ENCODE results near the gene DHX32.

DNA sequence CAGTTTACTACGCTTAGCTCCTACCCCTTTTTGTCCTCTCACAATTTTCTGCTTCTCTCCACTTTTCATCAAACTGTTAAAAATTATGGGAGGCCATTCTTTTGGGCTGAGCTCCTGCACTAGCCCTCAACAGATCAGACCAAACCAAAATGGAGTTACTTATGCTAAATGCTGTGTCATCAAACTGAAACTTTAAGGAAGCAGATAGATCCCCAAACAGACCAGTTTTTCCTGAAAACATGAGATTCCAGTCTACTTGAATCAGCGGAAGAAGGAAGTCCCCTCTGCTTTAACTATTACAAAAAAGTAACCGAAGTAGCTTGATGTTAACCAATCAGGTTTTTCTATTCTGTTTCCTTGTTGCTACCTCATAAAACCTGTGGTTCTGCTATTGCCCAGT is 35.9 kb upstream of the DHX32 start:
- TF ChIP-seq EZH2 (IDR thresholded peaks at IDR 0.05; ENCODE audit: borderline replicate concordance), result no peak
- TF ChIP-seq, protein P1, sequence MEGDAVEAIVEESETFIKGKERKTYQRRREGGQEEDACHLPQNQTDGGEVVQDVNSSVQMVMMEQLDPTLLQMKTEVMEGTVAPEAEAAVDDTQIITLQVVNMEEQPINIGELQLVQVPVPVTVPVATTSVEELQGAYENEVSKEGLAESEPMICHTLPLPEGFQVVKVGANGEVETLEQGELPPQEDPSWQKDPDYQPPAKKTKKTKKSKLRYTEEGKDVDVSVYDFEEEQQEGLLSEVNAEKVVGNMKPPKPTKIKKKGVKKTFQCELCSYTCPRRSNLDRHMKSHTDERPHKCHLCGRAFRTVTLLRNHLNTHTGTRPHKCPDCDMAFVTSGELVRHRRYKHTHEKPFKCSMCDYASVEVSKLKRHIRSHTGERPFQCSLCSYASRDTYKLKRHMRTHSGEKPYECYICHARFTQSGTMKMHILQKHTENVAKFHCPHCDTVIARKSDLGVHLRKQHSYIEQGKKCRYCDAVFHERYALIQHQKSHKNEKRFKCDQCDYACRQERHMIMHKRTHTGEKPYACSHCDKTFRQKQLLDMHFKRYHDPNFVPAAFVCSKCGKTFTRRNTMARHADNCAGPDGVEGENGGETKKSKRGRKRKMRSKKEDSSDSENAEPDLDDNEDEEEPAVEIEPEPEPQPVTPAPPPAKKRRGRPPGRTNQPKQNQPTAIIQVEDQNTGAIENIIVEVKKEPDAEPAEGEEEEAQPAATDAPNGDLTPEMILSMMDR (IDR thresholded peaks at IDR 0.05; ENCODE audit: poor library complexity), result no peak

Measured in hepatocyte (in vitro differentiated cells).